GM21737 (cell line): ENCODE measurements around the gene MEGF8.

ENCODE experiments used
- ATAC-seq: cut with Tn5 transposase; IDR thresholded peaks from one replicate; pipeline ENCODE4 v1.9.1; 2021; ENCODE audit warnings: mild to moderate bottlenecking, moderate library complexity; ENCODE audit not compliant: unreplicated experiment

Gene MEGF8

GRCh38 chr19:42287017-42287826, 38.2 kb upstream of the MEGF8 start:
- ATAC-seq, result no peak

DNA sequence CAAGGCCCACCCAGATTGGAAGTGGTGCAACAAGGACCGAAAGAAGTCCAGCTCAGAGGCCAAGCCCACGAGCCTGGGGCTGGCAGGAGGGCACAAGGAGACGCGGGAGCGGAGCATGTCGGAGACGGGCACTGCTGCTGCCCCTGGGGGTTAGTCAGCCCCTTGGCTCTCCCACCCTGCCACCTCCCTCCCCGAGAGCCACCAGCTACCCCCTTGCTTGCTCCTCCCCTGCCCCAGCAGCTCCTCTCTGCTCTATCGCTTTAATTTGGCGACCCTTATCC, 37.7 kb upstream of the MEGF8 start:
- no peak for ATAC-seq

DNA sequence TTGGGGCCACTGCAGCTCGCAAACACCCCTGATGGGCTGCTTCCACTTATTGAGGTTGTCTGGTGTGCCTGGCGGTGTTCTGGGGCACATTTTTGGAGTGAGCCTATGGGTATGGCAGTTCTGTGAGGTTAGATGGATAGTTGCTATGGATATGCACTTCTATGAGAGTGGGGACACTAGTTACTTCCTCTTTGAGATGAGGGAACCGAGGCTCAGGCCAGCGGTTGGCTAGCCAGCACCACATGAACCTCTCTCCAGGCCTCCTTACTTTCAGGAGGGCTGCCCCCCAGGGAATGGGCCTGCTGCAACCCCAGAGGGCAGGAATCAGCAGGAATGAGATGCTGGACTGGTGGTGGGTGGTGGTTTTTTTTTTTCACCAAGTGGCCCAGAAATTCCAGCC, 37.0 kb upstream of the MEGF8 start:
- ATAC-seq, result no peak

GRCh38 chr19:42288881-42289555, 36.4 kb upstream of the MEGF8 start:
- ATAC-seq, result no peak

DNA sequence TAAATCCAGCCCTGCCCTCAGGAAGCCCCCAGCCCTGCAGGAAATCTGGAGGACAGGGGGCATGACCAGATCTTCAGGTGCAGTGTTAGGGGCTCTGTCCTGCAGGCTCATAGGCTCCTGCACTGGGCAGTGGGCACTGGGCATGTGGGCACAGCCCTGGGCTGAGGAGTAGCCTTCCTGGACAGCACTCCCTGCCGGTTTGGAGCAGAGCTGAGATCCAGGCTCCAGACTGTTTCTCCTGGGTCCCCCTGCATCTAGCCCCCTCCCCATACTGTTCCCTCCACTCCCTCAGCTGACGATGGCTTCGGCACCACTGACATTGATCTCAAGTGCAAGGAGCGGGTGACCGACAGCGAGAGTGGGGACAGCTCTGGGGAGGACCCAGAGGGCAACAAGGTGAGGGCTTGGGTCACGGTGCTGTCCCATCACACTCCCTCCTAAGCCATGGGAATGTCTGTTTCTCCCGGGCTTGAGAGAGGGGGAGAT, 35.8 kb upstream of the MEGF8 start:
- ATAC-seq, result no peak

- no peak for ATAC-seq
Measured at GRCh38 chr19:42290136-42290522, 35.3 kb upstream of the MEGF8 start.

DNA sequence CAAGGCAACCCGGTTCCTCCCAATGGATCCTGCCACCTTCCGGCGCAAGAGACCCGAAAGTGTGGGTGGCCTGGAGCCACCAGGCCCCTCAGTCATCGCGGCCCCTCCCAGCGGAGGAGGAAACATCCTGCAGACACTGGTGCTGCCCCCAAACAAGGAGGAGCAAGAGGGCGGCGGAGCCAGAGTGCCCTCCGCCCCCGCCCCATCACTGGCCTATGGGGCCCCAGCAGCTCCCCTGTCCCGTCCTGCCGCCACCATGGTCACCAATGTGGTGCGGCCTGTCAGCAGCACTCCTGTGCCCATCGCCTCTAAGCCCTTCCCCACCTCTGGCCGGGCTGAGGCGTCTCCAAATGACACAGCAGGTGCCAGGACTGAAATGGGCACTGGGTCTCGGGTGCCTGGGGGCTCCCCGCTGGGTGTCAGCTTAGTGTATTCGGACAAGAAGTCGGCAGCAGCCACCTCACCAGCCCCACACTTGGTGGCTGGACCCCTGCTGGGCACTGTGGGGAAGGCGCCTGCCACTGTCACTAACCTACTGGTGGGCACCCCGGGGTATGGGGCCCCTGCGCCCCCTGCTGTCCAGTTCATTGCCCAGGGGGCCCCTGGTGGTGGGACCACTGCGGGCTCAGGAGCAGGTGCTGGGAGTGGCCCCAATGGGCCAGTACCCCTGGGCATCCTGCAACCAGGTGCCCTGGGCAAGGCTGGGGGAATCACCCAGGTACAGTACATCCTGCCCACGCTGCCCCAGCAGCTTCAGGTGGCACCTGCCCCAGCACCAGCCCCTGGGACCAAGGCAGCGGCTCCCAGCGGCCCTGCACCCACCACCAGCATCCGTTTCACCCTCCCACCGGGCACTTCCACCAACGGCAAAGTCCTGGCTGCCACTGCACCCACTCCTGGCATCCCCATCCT, 34.7 kb upstream of the MEGF8 start:
- ATAC-seq, result no peak

DNA sequence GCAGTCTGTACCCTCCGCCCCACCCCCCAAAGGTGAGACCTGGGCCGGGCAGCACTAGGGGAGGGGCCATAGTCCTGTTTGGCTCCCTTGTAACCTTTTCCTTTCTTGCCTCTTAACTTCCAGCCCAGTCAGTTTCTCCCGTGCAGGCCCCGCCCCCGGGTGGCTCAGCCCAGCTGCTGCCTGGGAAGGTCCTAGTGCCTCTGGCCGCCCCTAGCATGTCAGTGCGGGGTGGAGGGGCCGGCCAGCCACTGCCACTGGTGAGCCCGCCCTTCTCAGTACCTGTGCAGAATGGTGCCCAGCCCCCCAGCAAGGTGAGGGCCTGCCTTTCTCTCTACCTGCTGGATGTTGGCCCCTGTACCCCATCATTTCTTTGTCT, 34.0 kb upstream of the MEGF8 start:
- ATAC-seq, result no peak

- no peak for ATAC-seq
Measured at GRCh38 chr19:42292042-42292960, 33.1 kb upstream of the MEGF8 start.

GRCh38 chr19:42292963-42293362, 32.5 kb upstream of the MEGF8 start:
- ATAC-seq, result no peak

DNA sequence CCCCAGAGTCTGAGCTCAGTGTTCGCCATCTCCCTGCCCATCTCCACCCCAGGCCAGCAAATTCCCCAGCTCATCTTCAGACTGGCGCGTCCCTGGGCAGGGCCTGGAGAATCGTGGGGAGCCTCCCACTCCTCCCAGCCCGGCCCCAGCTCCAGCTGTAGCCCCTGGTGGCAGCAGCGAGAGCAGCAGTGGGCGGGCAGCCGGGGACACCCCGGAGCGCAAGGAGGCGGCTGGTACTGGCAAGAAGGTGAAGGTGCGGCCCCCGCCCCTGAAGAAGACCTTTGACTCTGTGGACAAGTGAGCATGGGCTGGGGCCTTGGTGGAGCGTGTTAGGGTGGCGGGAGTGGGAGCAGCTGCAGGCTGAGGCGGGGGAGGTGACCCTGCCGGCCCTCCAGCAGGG, 31.9 kb upstream of the MEGF8 start:
- ATAC-seq, result no peak

DNA sequence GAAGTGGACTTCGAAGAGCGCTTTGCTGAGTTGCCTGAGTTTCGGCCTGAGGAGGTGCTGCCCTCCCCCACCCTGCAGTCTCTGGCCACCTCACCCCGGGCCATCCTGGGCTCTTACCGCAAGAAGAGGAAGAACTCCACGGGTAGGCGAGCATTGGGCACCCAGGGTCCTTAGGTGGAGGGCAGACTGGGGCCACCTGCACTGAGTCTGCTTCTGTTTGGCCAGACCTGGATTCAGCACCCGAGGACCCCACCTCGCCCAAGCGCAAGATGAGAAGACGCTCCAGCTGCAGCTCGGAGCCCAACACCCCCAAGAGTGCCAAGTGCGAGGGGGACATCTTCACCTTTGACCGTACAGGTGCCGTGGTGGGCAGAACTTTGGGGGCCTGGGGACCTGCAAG, 31.5 kb upstream of the MEGF8 start:
- ATAC-seq, result no peak

- ATAC-seq, result no peak
Measured at GRCh38 chr19:42294471-42295137, 30.8 kb upstream of the MEGF8 start.

GRCh38 chr19:42295342-42295741, 30.1 kb upstream of the MEGF8 start:
- ATAC-seq, result no peak

- peak; percentile 52 for ATAC-seq
Measured at GRCh38 chr19:42295831-42296525, 29.5 kb upstream of the MEGF8 start.

GRCh38 chr19:42297039-42297438, 28.4 kb upstream of the MEGF8 start:
- no peak for ATAC-seq

- ATAC-seq, result no peak
Measured at GRCh38 chr19:42301646-42302203, 23.7 kb upstream of the MEGF8 start, which contains the start of gene PRR19. Gene PRR19, plus strand, starts transcription at chr19:42302132. Its CDS starts 7,453 bp downstream, at chr19:42309585.

- ATAC-seq, result no peak
Measured at GRCh38 chr19:42303101-42303464, 22.4 kb upstream of the MEGF8 start.

DNA sequence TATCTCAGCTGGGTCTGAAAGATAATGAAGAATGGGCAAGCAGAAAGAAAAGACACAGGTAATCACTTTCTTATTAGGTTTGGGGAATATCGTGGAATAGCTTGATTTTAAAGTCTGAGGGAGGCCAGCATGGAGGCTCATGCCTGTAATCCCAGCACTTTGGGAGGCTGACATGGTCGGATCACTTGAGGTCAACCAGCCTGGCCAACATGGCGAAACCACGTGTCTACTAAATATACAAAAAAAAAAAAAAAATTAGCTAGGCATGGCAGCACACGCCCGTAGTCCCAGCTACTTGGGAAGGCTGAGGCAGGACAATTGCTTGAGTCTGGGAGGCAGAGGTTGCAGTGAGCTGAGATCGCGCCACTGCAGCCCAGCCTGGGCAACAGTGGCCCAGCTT, 21.6 kb upstream of the MEGF8 start:
- ATAC-seq, result no peak
